NCI-H2107 treated with DMSO at 0.1 percent for 48 hours (cell line): ENCODE results near the gene RCOR2.

ENCODE experiments used
- DNase-seq: peaks from one replicate; lab custom pipeline; 2025; ENCODE audit not compliant: unreplicated experiment; lab: John Stamatoyannopoulos, UW

RCOR2 gene

DNA sequence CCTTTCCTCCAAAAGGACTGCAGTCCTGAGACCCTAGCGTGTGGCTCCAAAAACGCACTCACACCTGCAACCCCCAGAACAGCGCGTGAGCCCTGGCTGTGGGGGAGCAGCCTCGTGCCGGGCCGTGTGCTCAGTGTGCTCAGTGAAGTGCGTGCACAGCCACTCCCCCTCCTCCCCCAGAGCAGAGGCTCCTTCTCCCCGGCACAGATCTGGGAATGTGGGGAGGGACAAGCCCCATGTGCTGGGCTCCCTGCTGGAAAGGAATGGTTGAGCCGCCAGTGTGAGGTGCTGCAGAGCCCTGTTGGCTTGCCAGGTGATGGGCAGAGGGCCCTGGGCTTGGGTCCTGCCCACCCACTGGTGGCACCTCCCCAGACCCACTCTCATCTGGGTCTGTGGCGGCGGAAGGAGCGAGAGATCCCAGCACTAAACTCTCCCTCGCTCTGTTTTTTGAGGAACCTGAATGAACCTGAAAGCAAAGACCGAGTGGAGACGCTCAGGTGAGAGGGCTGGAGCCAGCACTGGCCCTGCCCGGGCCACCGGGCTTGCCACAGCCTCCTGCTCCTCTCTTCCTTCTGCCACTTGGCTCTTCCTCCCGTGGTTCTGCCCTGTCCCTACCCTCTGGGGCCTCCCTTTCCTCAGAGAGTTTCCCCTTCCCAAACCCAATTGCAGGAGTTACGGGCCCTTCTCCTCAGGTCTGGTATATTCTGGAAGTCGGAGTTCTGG, 9.0 kb downstream of the RCOR2 start:
- DNase-seq = no peak

DNA sequence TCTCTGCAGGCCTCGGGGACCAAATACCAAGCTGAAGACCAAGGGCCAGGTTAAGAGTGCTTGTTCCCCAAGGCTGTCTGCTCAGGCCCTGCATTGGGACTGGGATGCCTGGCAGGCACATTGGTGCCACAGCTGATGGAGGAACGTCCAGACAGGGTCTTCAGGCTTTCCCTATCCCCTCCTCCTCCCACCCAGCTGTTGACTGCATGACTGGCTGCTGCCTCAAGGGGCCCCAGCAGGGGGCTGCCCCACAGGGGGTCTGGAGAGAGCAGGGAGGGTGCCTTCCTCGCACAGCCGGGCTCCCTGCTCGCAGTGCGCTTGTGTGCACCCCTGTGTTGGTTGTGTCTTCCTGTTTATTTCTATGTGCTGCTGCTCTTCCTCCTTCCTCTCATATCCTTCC, 9.9 kb downstream of the RCOR2 start:
- no peak for DNase-seq

DNA sequence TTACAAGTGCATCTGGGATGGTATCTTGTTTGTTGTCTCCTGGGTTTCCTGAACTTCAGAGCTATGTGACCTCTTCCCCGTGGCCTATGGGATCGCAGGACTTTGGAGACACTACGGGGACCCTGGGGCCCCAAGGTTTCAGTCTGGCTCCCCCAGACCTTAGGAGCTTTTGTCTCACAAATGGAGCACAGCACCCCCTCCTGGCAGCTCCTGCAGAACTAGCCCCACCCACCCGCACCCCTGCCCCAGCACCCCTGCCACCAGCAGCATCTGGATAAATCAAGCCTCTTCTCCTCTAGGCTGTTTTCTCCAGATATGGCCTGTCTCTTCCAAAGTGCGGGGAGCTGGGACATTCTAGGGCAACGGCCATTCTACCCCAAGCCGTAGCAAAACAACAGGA, 10.4 kb downstream of the RCOR2 start:
- no peak for DNase-seq

DNA sequence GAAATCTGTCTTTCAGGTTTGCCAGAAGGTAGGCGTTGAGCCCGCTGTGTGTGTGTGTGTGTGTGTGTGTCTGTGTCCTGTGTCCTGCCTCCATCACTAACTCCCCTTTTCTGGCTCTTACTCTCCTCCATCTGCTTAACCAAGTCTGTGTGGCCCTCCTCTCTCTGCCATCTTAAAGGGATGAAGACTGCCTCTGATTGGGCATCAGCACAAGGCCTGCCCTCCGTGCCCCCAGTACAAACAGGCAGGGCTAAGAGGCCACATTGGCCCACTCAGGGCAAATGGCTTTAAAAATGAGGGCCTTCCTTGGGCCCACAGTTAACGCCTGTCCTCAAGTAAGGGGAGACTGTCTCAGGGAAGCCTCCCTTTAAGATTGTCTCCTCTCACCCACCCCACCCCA, 10.9 kb downstream of the RCOR2 start:
- DNase-seq = no peak

- DNase-seq = no peak
Observed at GRCh38 chr11:63905179-63905578, 11.8 kb downstream of the RCOR2 start.

GRCh38 chr11:63904743-63905142, 12.2 kb downstream of the RCOR2 start:
- no peak for DNase-seq

- DNase-seq = no peak
Observed at GRCh38 chr11:63903884-63904283, 13.1 kb downstream of the RCOR2 start.

GRCh38 chr11:63901660-63902059, 15.3 kb downstream of the RCOR2 start:
- no peak for DNase-seq

DNA sequence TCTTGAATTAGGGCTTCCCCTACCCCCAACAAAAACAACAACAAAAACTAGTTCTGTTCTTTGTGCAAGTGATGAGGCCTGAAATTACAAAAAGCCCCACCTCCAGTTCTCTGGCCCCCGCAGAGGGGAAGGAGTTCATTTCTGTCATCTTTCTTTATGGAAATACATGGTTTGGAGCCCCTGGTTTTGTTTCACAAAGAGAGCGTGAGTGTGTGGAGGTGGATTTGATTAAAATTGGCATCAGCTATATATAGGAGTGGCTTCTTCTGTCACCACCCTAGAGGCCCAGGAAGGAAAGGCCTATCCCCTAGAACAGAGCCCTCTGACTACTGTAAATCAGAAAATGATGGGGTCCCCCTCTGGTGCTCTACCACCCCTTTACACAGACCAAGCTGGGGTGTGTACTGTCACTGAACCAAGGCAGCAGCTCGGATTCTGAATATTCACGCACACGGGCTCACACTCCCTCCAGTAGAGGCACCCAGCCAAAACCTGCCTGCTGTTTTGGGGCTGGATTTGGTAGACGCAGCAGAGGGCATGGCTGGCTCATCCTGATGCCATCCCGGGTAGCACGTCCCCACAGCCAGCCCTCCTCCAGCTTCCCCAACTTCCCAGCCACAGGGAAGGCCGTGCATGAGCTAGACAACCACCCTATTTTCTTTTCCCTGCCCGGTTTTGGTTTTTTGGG, 19.4 kb downstream of the RCOR2 start:
- DNase-seq = no peak

DNA sequence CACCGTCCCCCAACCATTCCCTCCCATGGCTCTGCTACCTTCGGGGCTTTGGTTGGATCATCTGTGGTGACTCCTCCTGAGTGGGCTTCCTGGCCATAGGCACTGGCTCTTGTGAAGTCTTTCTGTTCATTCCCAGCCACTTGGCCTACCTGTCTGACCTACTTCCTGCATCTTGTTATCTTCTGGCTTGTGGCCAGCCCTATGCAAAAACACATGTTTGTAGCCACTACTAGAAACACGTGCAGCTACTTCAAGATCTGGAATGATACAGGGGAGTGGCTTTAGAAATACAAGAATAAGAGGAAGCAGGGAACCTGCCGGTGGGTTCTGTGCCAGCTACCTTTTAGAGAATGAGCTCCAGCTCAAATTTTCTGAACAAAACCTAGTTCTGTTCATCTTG, 20.9 kb downstream of the RCOR2 start:
- DNase-seq = no peak

- DNase-seq = no peak
Observed at GRCh38 chr11:63893355-63893754, 23.6 kb downstream of the RCOR2 start.

DNA sequence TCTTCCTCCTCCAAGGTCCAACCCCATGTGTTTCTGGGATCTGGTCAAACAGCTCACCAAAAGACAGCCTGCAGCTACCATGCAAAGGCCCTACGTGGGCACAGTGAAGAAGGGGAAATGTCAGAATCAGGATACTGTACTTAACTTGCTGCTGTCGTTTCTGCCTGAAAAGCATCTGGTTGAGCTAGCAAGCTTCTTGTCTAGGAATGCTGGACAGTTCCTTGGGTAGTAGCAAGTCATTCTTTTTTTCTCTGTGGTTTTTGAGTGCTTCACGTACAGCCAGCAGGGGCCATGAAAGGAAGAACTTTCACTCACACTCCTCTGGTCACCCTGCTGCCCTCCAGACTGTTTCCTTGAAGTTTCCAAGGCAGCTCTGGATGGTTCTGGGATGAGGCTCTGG, 24.7 kb downstream of the RCOR2 start:
- no peak for DNase-seq

DNA sequence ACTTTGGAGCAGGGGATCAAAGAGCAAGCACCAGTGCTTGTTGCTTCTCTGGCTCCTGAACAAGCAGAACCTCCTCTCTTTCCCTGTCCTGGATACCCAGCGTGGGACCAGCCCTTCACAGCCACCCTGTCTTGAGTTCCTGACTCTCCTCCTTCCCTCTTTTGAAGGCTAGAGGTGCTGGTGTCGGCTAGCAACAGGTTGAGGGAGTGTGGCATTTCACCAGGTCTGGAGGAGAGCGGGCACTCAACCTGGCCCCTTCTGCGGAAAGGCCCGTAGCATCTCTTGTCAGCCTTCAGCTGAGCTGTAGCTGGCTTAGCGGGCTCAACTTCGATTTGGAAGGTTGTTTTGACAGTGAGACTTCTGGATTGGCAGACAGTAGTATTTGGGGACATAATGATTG, 26.6 kb downstream of the RCOR2 start:
- no peak for DNase-seq

DNA sequence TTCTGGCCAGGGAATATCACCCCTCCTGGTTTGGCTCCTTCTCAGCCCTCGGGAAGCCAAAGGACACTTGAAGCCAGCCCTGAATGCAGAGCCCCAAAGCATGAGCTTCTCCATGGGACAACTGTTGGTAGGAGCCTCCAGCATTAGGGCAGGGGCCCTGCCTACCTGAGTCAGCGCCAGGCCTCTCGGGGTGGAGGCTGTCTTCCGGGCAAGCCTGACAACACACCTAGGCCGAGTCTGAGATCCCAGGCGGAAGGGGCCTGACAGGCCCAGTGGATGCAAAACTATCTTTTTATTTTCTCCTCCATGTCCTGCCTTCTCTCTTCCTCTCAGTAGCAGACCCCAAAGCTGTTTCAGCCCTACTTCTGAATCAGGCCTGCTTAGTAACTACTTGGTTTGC, 27.6 kb downstream of the RCOR2 start:
- no peak for DNase-seq

- DNase-seq = peak; percentile 77
Observed at GRCh38 chr11:63888170-63889086, 28.5 kb downstream of the RCOR2 start.

DNA sequence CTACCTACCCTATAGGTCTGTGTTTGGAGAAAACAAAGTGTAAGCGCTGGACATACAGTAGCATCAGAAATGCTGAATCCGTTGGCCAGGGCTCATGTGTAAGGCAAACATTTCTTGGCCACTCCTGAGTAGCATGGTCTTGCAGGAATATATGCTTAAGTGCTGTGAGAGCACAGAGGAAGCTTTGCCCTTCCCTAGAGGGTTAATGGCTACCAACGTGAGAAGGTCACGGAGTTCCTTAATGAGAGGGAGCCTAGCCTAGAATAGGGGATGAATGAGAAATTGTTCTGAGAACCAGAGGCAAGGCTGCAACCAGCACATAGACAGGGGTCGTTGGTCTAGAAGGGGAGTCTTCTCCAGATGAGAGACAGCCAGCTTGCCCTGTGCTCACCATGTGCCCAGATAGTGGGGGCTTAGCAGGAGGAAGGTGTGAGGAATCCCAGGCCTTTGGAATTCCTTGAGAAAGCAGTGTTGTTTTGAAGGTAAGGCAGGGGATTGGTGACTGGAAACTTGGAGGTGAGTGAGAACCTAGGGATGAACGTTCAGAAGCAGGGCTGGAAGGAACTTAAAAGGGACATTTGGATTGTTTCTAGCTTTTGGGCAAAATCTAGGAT, 29.5 kb downstream of the RCOR2 start:
- no peak for DNase-seq

DNA sequence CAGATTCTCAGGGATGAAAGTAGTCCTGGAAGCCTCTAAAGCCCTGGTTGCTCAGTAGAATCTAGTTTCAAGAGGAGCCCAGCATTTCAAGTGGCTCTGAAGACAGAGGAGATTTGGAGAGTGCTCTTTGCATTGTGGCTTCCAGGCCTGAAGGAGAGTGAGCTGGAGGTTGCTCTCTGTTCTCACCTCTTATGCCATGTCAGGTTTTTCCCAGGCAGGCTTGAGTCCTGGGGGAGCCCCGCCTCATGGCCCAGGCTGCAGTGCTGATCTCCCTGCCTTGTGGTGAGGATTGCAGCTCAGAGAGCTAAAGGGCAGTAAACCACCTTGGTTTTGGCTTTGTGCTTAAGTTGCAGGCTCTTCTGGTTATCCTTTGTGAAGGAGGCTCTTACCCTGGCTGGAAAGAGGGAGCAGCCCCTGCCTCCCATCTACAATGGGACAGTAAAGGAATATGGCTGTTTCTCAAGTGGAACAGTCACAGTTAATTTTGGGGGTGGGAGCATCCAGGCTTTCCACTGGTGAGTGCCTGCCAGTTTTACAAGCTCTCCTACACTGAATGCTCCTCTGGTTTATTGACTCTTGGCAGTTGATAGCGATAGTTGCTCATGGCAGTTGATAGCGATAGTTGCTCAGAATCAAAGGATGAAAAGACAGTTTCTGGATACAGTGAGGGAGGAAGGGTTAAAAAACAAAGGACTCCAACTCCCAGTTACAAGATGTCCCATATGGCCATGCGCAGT, 32.6 kb downstream of the RCOR2 start:
- DNase-seq = no peak

DNA sequence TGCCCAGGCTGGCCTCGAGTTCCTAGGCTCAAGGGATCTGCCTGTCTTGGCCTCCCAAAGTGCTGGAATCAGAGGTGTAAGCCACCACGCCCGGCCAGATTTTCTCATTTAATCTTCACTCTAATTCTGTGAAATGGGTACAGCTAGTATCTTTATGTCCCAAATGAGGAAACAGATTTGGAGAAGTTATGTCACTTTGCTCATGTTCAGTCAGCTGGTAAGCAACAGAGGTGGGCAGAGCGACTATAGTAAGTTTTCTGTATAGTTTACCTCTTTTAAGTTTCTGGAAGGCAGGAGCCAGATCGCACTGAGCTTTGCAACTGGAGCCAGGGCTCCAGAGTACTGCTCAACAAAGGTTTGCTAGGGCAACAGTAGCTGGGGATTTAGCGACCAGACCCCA, 33.2 kb downstream of the RCOR2 start:
- no peak for DNase-seq

DNA sequence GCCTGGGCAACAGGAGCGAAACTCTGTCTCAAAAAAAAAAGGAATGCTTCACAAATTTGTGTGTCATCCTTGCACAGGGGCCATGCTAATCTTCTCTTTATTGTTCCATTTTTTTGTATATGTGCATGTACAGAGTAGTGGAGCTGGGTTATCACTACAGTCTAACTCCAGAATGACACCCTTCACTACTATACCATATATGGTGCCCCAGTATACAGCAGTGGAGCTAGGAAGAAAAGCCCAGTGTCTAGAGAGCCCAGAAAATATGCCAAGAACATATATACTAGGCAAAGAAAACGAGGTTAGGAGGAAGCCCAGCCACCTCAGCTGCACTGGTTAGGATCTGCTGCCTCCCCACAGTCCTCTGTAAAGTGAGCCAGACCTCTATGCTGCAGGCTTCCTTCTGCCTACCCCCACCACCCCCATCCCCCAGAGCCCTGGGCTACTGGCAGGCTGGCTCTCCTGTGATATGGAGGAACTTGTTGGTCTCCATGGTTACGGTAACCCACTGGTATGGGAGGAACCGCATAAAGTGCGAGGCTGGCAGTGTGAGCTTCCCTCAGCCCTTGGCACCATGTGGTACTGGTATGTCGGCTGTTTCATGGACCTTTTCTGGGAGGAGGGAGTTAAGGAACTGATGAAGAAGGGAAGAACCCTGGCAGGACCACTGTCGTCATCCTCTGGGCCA, 34.3 kb downstream of the RCOR2 start:
- DNase-seq = no peak

DNA sequence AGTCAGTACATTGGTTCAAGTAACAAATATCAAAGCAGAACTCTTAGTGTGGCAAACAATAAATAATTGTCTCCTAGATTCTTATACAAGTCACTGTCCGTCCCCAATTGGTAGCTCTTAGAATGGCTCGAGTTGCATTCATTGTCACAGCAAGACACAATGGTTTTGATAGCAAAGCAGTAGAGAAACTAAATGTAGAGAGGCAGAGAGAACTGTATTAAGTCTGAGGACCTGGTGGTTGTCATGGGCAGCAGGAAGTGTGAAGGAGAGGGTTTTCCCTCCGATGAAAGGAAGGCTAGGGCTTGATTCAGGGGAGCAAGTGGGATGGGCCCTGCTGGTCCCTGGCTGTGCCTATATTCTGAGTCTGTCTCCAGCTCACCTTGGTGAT, 36.6 kb downstream of the RCOR2 start:
- no peak for DNase-seq
